HepG2 (cell line): ENCODE measurements around the gene FAAP100. TPM values are rescaled to one million over a fixed set of nuclear protein-coding genes. Genes with fewer than 3 reads are reported as not detected.

Experiments
- ATAC-seq: fragments of 200-7000 bp; cut with Tn5 transposase; 3 replicates; pipeline ENCODE4 v1.9.1; 2020; ENCODE audit warnings: mild to moderate bottlenecking, moderate library complexity
- BruUV-seq: library from RNA; stranded (reverse); fragments of 400-500 nt; replicated peaks from 2 replicates; lab custom pipeline; 2021; lab: Mats Ljungman, UMichigan
- CTCF ChIA-PET: fragments of 300-600 bp; formaldehyde crosslinking; extraction: SDS; loops from one replicate; lab custom pipeline; 2021; ENCODE audit warnings: low total read pairs, inconsistent platforms, low intra/inter-chr PET ratio; lab: Yijun Ruan, JAX
- POLR2A ChIA-PET: fragments of 350-600 bp; sonication (Branson Sonifier 250); formaldehyde crosslinking; loops from one replicate; lab custom pipeline; 2020; ENCODE audit warnings: antibody characterized with exemption, inconsistent platforms; lab: Yijun Ruan, JAX
- DNase-seq: peaks from one replicate; pipeline ENCODE4 v3.0.0-alpha.2; 2015; ENCODE audit warnings: low spot score
- FAIRE-seq: peaks from 3 replicates; lab custom pipeline; 2011; peaks lifted over from hg19 to GRCh38; lab: Jason Lieb, UNC
- H2AFZ ChIP-seq: one replicate; pipeline ENCODE4 v1.6.1; 2011; ENCODE audit warnings: low read length, inconsistent platforms
- H3K27ac ChIP-seq: fragments of 300-600 bp; 3 replicates; pipeline ENCODE4 v1.8.0; 2011; ENCODE audit warnings: mixed run types, mild to moderate bottlenecking, mixed read lengths, low read length, inconsistent platforms; ENCODE audit not compliant: insufficient read depth; ENCODE audit errors: extremely low read length
- H3K27me3 ChIP-seq, 2 experiments: fragments of 200-600 bp in 1 of 2; 2 replicates in 1 of 2; 3 replicates in 1 of 2; pipeline versions ENCODE4 v1.6.0 to v1.8.0; 2011; ENCODE audit warnings: low read length in 2 of 2, mild to moderate bottlenecking in 2 of 2, moderate library complexity in 2 of 2, inconsistent platforms in 1 of 2; ENCODE audit not compliant: insufficient read depth in 2 of 2, control insufficient read depth in 1 of 2
- H3K36me3 ChIP-seq, 2 experiments: fragments of 200-600 bp in 1 of 2; replicated peaks in 1 of 2; 2 replicates in 1 of 2; 3 replicates in 1 of 2; pipeline versions ENCODE4 v1.5.1 to v1.8.0; 2011; ENCODE audit warnings: low read length in 2 of 2, inconsistent platforms in 1 of 2; ENCODE audit not compliant: insufficient read depth in 2 of 2, control insufficient read depth in 1 of 2
- H3K4me1 ChIP-seq: 2 replicates; pipeline ENCODE4 v1.5.1; 2012; ENCODE audit warnings: low read length, inconsistent platforms; ENCODE audit not compliant: insufficient read depth
- H3K4me2 ChIP-seq: 2 replicates; pipeline ENCODE4 v1.6.0; 2011; ENCODE audit warnings: low read depth, low read length, inconsistent platforms
- H3K4me3 ChIP-seq, 3 experiments: fragments of 200-600 bp in 1 of 3; sonication (generic), shearing (Covaris generic) in 1 of 3; replicated peaks in 1 of 3; 2 replicates each; pipeline ENCODE4 v1.5.1; 2011 to 2016; ENCODE audit warnings: low read length in 3 of 3, inconsistent platforms in 2 of 3, low read depth in 2 of 3, mild to moderate bottlenecking in 2 of 3, control low read depth in 1 of 3, mixed read lengths in 1 of 3; ENCODE audit not compliant: insufficient read depth in 1 of 3
- H3K79me2 ChIP-seq: one replicate; pipeline ENCODE4 v1.6.1; 2011; ENCODE audit warnings: low read length, inconsistent platforms; ENCODE audit not compliant: insufficient read depth
- H3K9ac ChIP-seq: 2 replicates; pipeline ENCODE4 v1.6.0; 2011; ENCODE audit warnings: mild to moderate bottlenecking, low read depth, low read length, inconsistent platforms; ENCODE audit not compliant: insufficient read depth
- H3K9me3 ChIP-seq: 2 replicates; pipeline ENCODE4 v1.5.1; 2012; ENCODE audit warnings: mild to moderate bottlenecking, low read length
- H4K20me1 ChIP-seq: 2 replicates; pipeline ENCODE4 v1.6.0; 2011; ENCODE audit warnings: inconsistent platforms, mild to moderate bottlenecking, low read length, moderate library complexity; ENCODE audit not compliant: insufficient read depth
- CENPT ChIP-seq: sonication (generic); formaldehyde crosslinking; IDR thresholded peaks from 2 replicates; pipeline ENCODE4 v1.8.0; 2022; ENCODE audit warnings: low read depth, mild to moderate bottlenecking, moderate library complexity, missing genetic modification reagents
- MAFG ChIP-seq: sonication (generic); formaldehyde crosslinking; IDR thresholded peaks from 2 replicates; pipeline ENCODE4 v1.5.1; 2020; ENCODE audit warnings: mild to moderate bottlenecking, missing genetic modification reagents
- RXRB ChIP-seq: IDR thresholded peaks from 2 replicates; pipeline ENCODE4 v1.6.1; 2016; ENCODE audit warnings: borderline replicate concordance, missing genetic modification reagents, missing compliant biosample characterization
- ZBTB38 ChIP-seq: sonication (generic); formaldehyde crosslinking; IDR thresholded peaks from 2 replicates; pipeline ENCODE4 v1.5.1; 2020; ENCODE audit warnings: mild to moderate bottlenecking, missing genetic modification reagents
- ZNF253 ChIP-seq: sonication (generic); formaldehyde crosslinking; IDR thresholded peaks from 2 replicates; pipeline ENCODE4 v1.8.0; 2022; ENCODE audit warnings: mild to moderate bottlenecking, missing genetic modification reagents, borderline replicate concordance
- ZNF329 ChIP-seq: sonication (generic); formaldehyde crosslinking; IDR thresholded peaks from 2 replicates; pipeline ENCODE4 v1.9.0; 2021; ENCODE audit warnings: low read depth, mild to moderate bottlenecking, missing genetic modification reagents
- WGBS: methylation state at CpG from one replicate; pipeline ENCODE4 v1.1.6; 2017; ENCODE audit warnings: low lambda C conversion rate; 5-methylcytosine and 5-hydroxymethylcytosine counted together
- in situ Hi-C: cut with HindIII; loops from 2 replicates; pipeline ENCODE4 v1.10.0; 2017; ENCODE audit warnings: low pct_unique_long_range_greater_than_20kb; ENCODE audit not compliant: extremely low pct_ligation_motif_present
- intact Hi-C: fragments of 100-400 bp; cut with micrococcal nuclease; formaldehyde crosslinking; loops from one replicate; pipeline ENCODE4 v1.10.0; 2022; ENCODE audit not compliant: unreplicated experiment
- polyA plus RNA-seq, 8 experiments: library from polyadenylated mRNA; depleted of rRNA in 3 of 8; stranded (reverse) in 7 of 8; unstranded in 1 of 8; fragments of >200 nt; fragmentation: Illumina TruSeq in 4 of 8; extraction: Trizol in 4 of 8; gene quantifications; 2 replicates each; pipeline versions ENCODE4 v1.2.1 to v1.2.3, GENCODE V29; 2011 to 2016; ENCODE audit warnings: low read depth in 4 of 8, missing spikeins in 1 of 8, mixed read lengths in 1 of 8; ENCODE audit not compliant: insufficient read depth in 1 of 8
- total RNA-seq, 5 experiments: library from RNA; depleted of rRNA; stranded (reverse); fragments of >200 nt; fragmentation: Illumina TruSeq; extraction: Trizol; gene quantifications; 2 replicates each; pipeline ENCODE4 v1.2.3, GENCODE V29; 2016; ENCODE audit warnings: low read depth in 1 of 5
- TF ChIP-seq, protein P1 (sequence below): sonication (generic); formaldehyde crosslinking; IDR thresholded peaks from 2 replicates; pipeline ENCODE4 v1.5.1; 2020; ENCODE audit warnings: mild to moderate bottlenecking, missing genetic modification reagents, moderate library complexity
- TF ChIP-seq, protein P2 (sequence below): sonication (generic); formaldehyde crosslinking; IDR thresholded peaks from 2 replicates; pipeline ENCODE4 v1.9.0; 2021; ENCODE audit warnings: missing genetic modification reagents, mild to moderate bottlenecking, borderline replicate concordance
- TF ChIP-seq, protein P3 (sequence below): sonication (generic); formaldehyde crosslinking; IDR thresholded peaks from 2 replicates; pipeline ENCODE4 v1.5.0; 2020; ENCODE audit warnings: mild to moderate bottlenecking, missing genetic modification reagents, borderline replicate concordance
- TF ChIP-seq, protein P4 (sequence below): IDR thresholded peaks from 2 replicates; pipeline ENCODE4 v1.6.1; 2016; ENCODE audit warnings: low read depth, borderline replicate concordance
- TF ChIP-seq, protein P5 (sequence below): sonication (generic); formaldehyde crosslinking; IDR thresholded peaks from 2 replicates; pipeline ENCODE4 v1.9.0; 2022; ENCODE audit warnings: missing genetic modification reagents, mild to moderate bottlenecking, borderline replicate concordance

Gene FAAP100
- total and polyA plus RNA-seq, 2 of the 13 experiments (the other 11 are each of a cell fraction or from before 2014, with no cell fraction given) = 7.6 to 20.8 TPM

DNA sequence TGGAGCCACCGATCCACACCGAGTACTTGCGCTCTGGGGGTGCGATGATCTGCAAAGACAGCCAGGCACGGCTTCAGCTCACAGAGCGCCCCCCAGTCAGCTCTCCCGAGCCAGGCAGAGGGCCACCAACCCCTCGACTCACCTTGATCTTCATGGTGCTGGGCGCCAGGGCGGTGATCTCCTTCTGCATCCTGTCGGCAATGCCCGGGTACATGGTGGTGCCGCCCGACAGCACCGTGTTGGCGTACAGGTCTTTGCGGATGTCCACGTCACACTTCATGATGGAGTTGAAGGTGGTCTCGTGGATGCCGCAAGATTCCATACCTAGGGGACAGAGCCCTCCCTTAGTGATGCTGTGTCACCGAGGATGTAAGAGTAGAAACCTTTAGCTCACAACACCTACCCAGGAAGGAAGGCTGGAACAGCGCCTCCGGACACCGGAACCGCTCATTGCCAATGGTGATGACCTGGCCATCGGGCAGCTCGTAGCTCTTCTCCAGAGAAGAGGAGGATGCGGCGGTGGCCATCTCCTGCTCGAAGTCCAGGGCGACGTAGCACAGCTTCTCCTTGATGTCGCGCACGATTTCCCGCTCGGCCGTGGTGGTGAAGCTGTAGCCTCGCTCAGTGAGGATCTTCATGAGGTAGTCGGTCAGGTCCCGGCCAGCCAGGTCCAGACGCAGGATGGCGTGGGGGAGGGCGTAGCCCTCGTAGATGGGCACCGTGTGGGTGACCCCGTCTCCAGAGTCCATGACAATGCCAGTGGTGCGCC lies 41.2 kb downstream of the FAAP100 start:
- BruUV-seq = no TSS peak
- Histone ChIP-seq H3K27ac (no peak overlapping the region), H4K20me1 (peaks cover 42% of the 10 kb centered on the region), H3K4me3 (peak overlapping the region; percentile 67 to 90 (median 75)), H3K79me2 (peaks cover 26% of the 10 kb centered on the region), H3K4me1 (peaks cover 53% of the 10 kb centered on the region), H3K9me3 (no peaks in the 10 kb centered on the region), H3K9ac (peak overlapping the region; percentile 86), H3K36me3 (peaks cover 14 to 23% of the 10 kb centered on the region in 2 experiments), H2AFZ (no peak overlapping the region), H3K27me3 (no peaks in the 10 kb centered on the region; a peak in 1 of 5 replicates), H3K4me2 (peak overlapping the region; percentile 82)
- POLR2A ChIA-PET = interaction anchor here (0.7 to 4.1 kb wide), 6 partner anchors 8 to 116 kb away, joined by 3 to 21 read pairs (median 5); partner anchors contain the start of gene BAHCC1
- no peak for DNase-seq
- in situ Hi-C loops (no loop called here), intact Hi-C loops (loop anchor here (10.0 kb wide), 1 partner anchor 116 kb away; the partner anchor contains the start of gene BAHCC1)
- WGBS = 70% methylated on average over 48 of the region's 48 CpGs
- no peak for ATAC-seq
- no peak for FAIRE-seq
- CTCF ChIA-PET = no interaction called here
- TF ChIP-seq ZNF253 (CRISPR knock-in tag) (0 out of 2 replicates have a peak, but pooled peaks have one; percentile 46), MAFG (CRISPR knock-in tag) (no peak), ZBTB38 (CRISPR knock-in tag) (peak; percentile 98), ZNF329 (0 out of 2 replicates have a peak, but pooled peaks have one; percentile 13), RXRB (CRISPR knock-in tag) (0 out of 2 replicates have a peak, but pooled peaks have one; percentile 7), CENPT (CRISPR knock-in tag) (0 out of 2 replicates have a peak, but pooled peaks have one; percentile 32)
- TF ChIP-seq, protein P1, sequence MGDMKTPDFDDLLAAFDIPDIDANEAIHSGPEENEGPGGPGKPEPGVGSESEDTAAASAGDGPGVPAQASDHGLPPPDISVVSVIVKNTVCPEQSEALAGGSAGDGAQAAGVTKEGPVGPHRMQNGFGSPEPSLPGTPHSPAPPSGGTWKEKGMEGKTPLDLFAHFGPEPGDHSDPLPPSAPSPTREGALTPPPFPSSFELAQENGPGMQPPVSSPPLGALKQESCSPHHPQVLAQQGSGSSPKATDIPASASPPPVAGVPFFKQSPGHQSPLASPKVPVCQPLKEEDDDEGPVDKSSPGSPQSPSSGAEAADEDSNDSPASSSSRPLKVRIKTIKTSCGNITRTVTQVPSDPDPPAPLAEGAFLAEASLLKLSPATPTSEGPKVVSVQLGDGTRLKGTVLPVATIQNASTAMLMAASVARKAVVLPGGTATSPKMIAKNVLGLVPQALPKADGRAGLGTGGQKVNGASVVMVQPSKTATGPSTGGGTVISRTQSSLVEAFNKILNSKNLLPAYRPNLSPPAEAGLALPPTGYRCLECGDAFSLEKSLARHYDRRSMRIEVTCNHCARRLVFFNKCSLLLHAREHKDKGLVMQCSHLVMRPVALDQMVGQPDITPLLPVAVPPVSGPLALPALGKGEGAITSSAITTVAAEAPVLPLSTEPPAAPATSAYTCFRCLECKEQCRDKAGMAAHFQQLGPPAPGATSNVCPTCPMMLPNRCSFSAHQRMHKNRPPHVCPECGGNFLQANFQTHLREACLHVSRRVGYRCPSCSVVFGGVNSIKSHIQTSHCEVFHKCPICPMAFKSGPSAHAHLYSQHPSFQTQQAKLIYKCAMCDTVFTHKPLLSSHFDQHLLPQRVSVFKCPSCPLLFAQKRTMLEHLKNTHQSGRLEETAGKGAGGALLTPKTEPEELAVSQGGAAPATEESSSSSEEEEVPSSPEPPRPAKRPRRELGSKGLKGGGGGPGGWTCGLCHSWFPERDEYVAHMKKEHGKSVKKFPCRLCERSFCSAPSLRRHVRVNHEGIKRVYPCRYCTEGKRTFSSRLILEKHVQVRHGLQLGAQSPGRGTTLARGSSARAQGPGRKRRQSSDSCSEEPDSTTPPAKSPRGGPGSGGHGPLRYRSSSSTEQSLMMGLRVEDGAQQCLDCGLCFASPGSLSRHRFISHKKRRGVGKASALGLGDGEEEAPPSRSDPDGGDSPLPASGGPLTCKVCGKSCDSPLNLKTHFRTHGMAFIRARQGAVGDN = peak; percentile 51
- TF ChIP-seq, protein P2, sequence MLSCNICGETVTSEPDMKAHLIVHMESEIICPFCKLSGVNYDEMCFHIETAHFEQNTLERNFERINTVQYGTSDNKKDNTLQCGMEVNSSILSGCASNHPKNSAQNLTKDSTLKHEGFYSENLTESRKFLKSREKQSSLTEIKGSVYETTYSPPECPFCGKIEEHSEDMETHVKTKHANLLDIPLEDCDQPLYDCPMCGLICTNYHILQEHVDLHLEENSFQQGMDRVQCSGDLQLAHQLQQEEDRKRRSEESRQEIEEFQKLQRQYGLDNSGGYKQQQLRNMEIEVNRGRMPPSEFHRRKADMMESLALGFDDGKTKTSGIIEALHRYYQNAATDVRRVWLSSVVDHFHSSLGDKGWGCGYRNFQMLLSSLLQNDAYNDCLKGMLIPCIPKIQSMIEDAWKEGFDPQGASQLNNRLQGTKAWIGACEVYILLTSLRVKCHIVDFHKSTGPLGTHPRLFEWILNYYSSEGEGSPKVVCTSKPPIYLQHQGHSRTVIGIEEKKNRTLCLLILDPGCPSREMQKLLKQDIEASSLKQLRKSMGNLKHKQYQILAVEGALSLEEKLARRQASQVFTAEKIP = no peak
- TF ChIP-seq, protein P3, sequence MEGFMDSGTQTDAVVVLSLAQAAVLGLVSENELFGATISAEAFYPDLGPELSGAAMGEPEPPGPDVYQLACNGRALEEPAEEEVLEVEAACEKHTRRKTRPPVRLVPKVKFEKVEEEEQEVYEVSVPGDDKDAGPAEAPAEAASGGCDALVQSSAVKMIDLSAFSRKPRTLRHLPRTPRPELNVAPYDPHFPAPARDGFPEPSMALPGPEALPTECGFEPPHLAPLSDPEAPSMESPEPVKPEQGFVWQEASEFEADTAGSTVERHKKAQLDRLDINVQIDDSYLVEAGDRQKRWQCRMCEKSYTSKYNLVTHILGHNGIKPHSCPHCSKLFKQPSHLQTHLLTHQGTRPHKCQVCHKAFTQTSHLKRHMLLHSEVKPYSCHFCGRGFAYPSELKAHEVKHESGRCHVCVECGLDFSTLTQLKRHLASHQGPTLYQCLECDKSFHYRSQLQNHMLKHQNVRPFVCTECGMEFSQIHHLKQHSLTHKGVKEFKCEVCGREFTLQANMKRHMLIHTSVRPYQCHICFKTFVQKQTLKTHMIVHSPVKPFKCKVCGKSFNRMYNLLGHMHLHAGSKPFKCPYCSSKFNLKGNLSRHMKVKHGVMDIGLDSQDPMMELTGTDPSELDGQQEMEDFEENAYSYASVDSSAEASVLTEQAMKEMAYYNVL (CRISPR knock-in tag) = no peak
- TF ChIP-seq, protein P4, sequence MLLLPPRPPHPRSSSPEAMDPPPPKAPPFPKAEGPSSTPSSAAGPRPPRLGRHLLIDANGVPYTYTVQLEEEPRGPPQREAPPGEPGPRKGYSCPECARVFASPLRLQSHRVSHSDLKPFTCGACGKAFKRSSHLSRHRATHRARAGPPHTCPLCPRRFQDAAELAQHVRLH (CRISPR knock-in tag) = no peak
- TF ChIP-seq, protein P5, sequence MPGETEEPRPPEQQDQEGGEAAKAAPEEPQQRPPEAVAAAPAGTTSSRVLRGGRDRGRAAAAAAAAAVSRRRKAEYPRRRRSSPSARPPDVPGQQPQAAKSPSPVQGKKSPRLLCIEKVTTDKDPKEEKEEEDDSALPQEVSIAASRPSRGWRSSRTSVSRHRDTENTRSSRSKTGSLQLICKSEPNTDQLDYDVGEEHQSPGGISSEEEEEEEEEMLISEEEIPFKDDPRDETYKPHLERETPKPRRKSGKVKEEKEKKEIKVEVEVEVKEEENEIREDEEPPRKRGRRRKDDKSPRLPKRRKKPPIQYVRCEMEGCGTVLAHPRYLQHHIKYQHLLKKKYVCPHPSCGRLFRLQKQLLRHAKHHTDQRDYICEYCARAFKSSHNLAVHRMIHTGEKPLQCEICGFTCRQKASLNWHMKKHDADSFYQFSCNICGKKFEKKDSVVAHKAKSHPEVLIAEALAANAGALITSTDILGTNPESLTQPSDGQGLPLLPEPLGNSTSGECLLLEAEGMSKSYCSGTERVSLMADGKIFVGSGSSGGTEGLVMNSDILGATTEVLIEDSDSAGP (CRISPR knock-in tag) = peak; percentile 39; the same call in 1 of the 2 replicates
